ENCODE results near the gene SLC26A2. TPM values are rescaled to one million over a fixed set of nuclear protein-coding genes. Genes with fewer than 3 reads are reported as not detected.

SLC26A2 gene
- total and polyA plus RNA-seq, 11 donors: 1.5 to 22.1 (median 6.8) TPM

DNA sequence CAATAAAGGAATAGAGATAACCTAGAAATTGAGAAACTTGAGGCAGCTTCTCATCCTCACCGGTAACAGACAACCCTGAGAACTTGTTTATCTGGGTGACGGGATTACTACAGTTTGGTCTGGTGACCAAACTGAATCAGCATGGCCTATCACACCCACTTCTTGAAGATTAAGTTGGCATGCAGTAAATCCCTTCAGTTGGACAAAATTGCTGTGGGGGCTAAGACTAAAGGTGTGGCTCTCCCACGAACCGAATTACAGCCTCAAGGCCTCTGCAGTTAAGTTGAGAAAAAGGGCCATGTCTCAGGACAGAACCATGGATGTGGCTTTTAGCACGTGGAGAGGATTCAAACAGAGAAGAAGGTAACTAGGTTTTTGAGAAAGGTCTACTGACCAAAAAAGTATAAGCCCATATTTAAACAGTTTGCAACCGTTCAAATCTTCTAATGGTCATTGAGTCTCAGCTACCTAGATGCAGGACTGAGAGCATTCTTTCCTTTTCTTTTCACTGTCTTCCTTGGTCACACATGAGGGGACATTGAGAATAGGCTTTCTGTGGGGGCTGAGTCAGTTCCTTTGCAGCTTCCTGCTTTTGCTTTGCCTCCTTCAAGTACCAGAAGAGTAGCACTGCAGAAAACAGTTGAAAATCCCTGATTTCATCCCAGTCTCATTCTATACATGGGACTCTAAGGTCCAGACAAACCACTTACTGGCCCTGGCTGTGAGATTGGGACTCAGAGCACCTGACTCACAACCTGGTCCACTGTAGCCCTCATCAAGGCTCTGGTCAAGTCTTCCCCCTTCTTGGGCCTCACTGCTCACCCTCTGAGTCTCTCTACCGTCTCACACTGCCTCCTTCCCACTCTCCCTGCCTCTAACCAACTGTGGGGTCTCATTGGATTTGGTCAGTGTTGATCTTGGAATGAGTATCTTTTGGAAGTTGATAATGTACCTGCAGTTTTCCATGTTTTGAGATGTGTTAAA lies 46.8 kb upstream of the SLC26A2 start:
- no peak overlapping the region for H3K4me3 ChIP-seq
- ATAC-seq: no peak
- no peaks in the 10 kb centered on the region for H3K36me3 ChIP-seq
- H3K27ac ChIP-seq: no peak overlapping the region
- TF ChIP-seq POLR2A (IDR thresholded peaks at IDR 0.05) (no peak), CTCF (IDR thresholded peaks at IDR 0.05) (no peak)
- H3K4me1 ChIP-seq: peaks cover 0 to 3% (median 0%) of the 10 kb centered on the region in 12 donors
- no peaks in the 10 kb centered on the region for H3K9me3 ChIP-seq
- WGBS, 4 donors: 73 to 89% (median 83%) methylated on average over 7 of the region's 7 CpGs
- intact Hi-C loops (cut with DNase I): no loop called here
- DNase-seq: no peak
- no peaks in the 10 kb centered on the region for H3K27me3 ChIP-seq

DNA sequence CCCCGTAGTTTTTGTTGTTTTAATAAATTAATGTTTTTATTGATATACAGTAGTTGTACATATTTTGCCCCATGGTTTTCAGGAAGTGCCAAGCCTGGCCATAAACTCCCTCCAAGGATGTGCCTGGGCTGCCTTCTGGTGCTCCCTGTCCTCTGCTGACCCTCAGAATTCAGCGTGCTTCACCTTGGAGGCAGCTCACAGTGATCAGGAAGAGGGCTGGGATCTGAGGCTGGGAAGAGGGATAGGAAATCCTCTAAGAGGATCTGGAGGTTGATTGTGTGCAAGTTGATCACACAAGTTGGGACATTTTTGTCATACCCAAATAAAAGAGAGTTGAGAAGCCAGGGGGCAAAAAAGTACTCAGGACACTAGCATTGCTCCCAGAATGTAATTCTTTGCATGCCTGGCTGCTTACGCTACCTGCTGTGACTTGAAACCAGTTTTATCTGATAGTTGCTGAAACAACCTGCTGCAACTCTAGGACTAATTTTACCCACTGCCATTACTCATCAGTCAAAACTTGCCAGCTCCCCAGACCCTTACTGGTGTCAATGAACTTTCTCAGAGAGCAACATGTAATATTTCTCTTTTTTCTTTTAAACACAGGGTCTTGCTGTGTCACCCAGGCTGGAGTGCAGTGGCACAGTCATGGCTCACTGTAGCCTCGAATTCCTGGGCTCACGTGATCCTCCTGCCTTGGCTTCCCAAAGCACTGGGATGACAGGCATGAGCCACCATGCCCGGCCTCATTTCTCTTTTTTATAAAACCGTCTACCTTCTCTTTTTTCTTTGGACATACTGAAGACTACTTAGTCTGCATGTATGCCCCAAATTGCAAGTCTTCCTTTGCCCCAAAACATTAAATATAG lies 44.9 kb upstream of the SLC26A2 start:
- WGBS, 4 donors: 83 to 92% (median 88%) methylated on average over 7 of the region's 7 CpGs
- no peaks in the 10 kb centered on the region for H3K27me3 ChIP-seq
- no peaks in the 10 kb centered on the region for H3K36me3 ChIP-seq
- intact Hi-C loops (cut with DNase I): no loop called here
- TF ChIP-seq POLR2A (IDR thresholded peaks at IDR 0.05): no peak
- TF ChIP-seq CTCF (IDR thresholded peaks at IDR 0.05): no peak
- DNase-seq (no peak), ATAC-seq (peak in 1 of 4 donors; percentile 67)
- H3K9me3 ChIP-seq: no peaks in the 10 kb centered on the region
- no peak overlapping the region for H3K4me3 ChIP-seq
- H3K27ac ChIP-seq: no peak overlapping the region
- H3K4me1 ChIP-seq: peaks cover 0 to 3% (median 0%) of the 10 kb centered on the region in 12 donors

DNA sequence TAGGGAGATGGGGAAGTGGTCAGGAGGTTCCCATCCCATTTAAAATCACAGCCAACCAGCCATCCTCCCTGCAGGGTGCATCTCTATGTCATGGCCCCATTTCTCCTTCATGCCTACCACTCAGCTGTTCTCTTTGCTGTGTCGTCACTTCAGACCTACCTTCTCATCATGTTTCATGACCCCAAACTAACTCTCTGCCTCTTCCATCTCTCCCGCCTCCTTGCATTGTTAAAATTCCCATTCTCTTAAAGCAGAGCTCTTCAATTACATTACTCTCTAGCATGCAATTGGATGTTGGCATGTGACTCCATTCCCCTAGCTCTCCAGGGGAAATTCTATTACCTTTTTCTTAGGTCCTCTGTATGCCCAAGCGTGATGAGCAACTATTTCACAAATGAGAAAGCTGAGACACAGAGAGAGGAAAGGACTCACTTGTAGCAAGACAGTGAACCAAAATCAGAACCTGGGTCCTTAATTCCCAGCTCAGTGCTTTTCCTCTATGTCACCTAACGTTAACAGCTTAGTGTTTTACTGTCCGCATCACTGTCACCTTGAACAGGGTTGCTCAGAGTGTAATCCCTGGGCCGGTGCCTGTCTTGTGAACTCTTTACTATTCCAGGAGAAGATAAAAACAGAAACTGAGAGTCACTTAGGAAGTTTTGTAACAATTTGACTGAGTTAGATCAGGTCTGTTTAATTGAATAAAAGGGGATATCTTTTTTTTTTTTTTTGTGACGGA lies 44.1 kb upstream of the SLC26A2 start:
- no peak for TF ChIP-seq POLR2A (IDR thresholded peaks at IDR 0.05)
- TF ChIP-seq CTCF (IDR thresholded peaks at IDR 0.05): no peak
- DNase-seq: no peak
- H3K27ac ChIP-seq: no peak overlapping the region
- H3K9me3 ChIP-seq: no peaks in the 10 kb centered on the region
- no peaks in the 10 kb centered on the region for H3K36me3 ChIP-seq
- WGBS, 4 donors: 72 to 82% (median 76%) methylated on average over 7 of the region's 7 CpGs
- H3K4me1 ChIP-seq: peaks cover 0 to 3% (median 0%) of the 10 kb centered on the region in 12 donors
- no peak overlapping the region for H3K4me3 ChIP-seq
- ATAC-seq: peak in 1 of 4 donors; percentile 60
- intact Hi-C loops (cut with DNase I): no loop called here
- no peaks in the 10 kb centered on the region for H3K27me3 ChIP-seq

Measured in heart left ventricle (tissue), 16 donors.